ENCODE data around the gene SEMA3A. TPM values are rescaled to one million over a fixed set of nuclear protein-coding genes. Genes with fewer than 3 reads are reported as not detected.

SEMA3A gene
- total RNA-seq, 2 experiments from 2014 or later: 0.50 to 0.60 TPM

- intact Hi-C loops (cut with DNase I, micrococcal nuclease): no loop called here
- Histone ChIP-seq H3K9me3 (ENCODE audit: control insufficient read depth in 1 of 2, insufficient read depth in 1 of 2, low read length in 2 of 2) (no peaks in the 10 kb centered on the region), H3K27me3 (ENCODE audit: control insufficient read depth in 1 of 2, insufficient read depth in 2 of 2, low read length in 2 of 2) (no peaks in the 10 kb centered on the region), H3K4me1 (ENCODE audit: insufficient read depth, low read length) (no peaks in the 10 kb centered on the region), H3K4me3 (ENCODE audit: low read length) (no peak overlapping the region), H3K36me3 (ENCODE audit: insufficient read depth, low read length) (no peaks in the 10 kb centered on the region), H3K27ac (ENCODE audit: low read depth in 1 of 2, low read length in 2 of 2) (no peak overlapping the region)
- no peak for DNase-seq
- no peak for ATAC-seq (ENCODE audit: poor library complexity)
- Mint-ChIP-seq H3K27ac (no peak overlapping the region), H3K27me3 (no peaks in the 10 kb centered on the region), H3K36me3 (ENCODE audit: low read depth) (no peaks in the 10 kb centered on the region), H3K9me3 (no peaks in the 10 kb centered on the region), H3K4me1 (ENCODE audit: low read depth) (peaks cover 23% of the 10 kb centered on the region), H3K4me3 (no peak overlapping the region)
- ChIA-PET POLR2A (no interaction called here), CTCF (no interaction called here)
- TF ChIP-seq CTCF (IDR thresholded peaks at IDR 0.05): no peak
Measured at GRCh38 chr7:84187087-84187805, 7.3 kb downstream of the SEMA3A start.

DNA sequence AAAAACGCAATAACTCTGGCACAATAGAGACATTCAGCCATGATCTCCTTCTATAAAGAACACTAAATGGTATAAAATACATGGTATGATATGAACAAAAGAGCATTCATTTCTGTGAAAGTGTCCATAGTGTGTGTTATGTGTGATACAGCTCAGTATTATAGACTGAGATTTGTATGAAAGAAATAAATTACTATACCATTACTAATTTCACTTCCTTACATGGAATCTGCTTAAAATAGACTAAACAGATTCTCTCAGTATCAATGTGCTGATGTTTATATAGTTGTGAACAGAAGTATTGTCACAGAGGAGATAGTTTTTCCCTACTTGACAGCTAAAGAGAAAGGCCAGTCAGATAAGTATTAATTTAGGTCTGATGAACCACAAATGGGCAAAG, 10.8 kb downstream of the SEMA3A start:
- no peaks in the 10 kb centered on the region for H3K9me3 Mint-ChIP-seq
- H3K4me1 ChIP-seq (ENCODE audit: insufficient read depth, low read length): no peaks in the 10 kb centered on the region
- no peaks in the 10 kb centered on the region for H3K27me3 Mint-ChIP-seq
- no peaks in the 10 kb centered on the region for H3K36me3 ChIP-seq (ENCODE audit: insufficient read depth, low read length)
- H3K27ac ChIP-seq (ENCODE audit: low read depth in 1 of 2, low read length in 2 of 2): no peak overlapping the region
- no peaks in the 10 kb centered on the region for H3K36me3 Mint-ChIP-seq (ENCODE audit: low read depth)
- no peak for TF ChIP-seq CTCF (IDR thresholded peaks at IDR 0.05)
- DNase-seq: no peak
- no peak overlapping the region for H3K4me3 Mint-ChIP-seq
- intact Hi-C loops (cut with DNase I, micrococcal nuclease): no loop called here
- CTCF ChIA-PET: interaction anchor here (1.9 kb wide), 1 partner anchor 12 kb away, joined by 5 read pairs; no protein-coding TSS in a partner anchor
- H3K4me3 ChIP-seq (ENCODE audit: low read length): no peak overlapping the region
- ATAC-seq (ENCODE audit: poor library complexity): no peak
- peaks cover 0 to 4% of the 10 kb centered on the region in 2 experiments for H3K9me3 ChIP-seq (ENCODE audit: control insufficient read depth in 1 of 2, insufficient read depth in 1 of 2, low read length in 2 of 2)
- H3K27ac Mint-ChIP-seq: no peak overlapping the region
- peaks cover 17% of the 10 kb centered on the region for H3K4me1 Mint-ChIP-seq (ENCODE audit: low read depth)
- H3K27me3 ChIP-seq (ENCODE audit: control insufficient read depth in 1 of 2, insufficient read depth in 2 of 2, low read length in 2 of 2): no peaks in the 10 kb centered on the region
- POLR2A ChIA-PET: no interaction called here

DNA sequence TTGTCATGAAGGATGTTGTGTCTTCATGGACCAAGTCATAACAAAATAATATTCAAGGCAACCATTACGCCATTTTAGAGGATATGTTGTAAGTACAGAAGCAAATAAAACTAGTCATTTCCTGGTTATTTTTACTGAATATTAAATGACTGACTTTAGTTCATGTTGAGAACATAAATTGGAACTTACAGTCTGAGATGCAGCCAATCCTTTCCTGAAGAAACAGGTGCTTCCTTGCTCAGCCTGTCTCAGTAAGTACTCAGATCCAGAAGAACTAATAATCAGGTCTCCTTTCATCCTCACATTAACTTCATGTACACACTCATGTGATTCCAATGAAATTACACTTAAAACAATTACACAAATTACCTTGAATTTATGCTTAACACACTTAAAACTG, 12.3 kb downstream of the SEMA3A start:
- ChIA-PET POLR2A (no interaction called here), CTCF (interaction anchor here (1.2 to 1.9 kb wide), 2 partner anchors 10 to 11 kb away, joined by 3 to 5 read pairs; no protein-coding TSS in a partner anchor)
- Histone ChIP-seq H3K4me1 (ENCODE audit: insufficient read depth, low read length) (no peaks in the 10 kb centered on the region), H3K4me3 (ENCODE audit: low read length) (no peak overlapping the region), H3K9me3 (ENCODE audit: control insufficient read depth in 1 of 2, insufficient read depth in 1 of 2, low read length in 2 of 2) (peaks cover 0 to 4% of the 10 kb centered on the region in 2 experiments), H3K36me3 (ENCODE audit: insufficient read depth, low read length) (no peaks in the 10 kb centered on the region), H3K27me3 (ENCODE audit: control insufficient read depth in 1 of 2, insufficient read depth in 2 of 2, low read length in 2 of 2) (no peaks in the 10 kb centered on the region), H3K27ac (ENCODE audit: low read depth in 1 of 2, low read length in 2 of 2) (no peak overlapping the region)
- ATAC-seq (ENCODE audit: poor library complexity) (no peak), DNase-seq (no peak)
- Mint-ChIP-seq H3K9me3 (no peaks in the 10 kb centered on the region), H3K27me3 (no peaks in the 10 kb centered on the region), H3K27ac (no peak overlapping the region), H3K4me1 (ENCODE audit: low read depth) (peaks cover 5% of the 10 kb centered on the region), H3K4me3 (no peak overlapping the region), H3K36me3 (ENCODE audit: low read depth) (no peaks in the 10 kb centered on the region)
- no peak for TF ChIP-seq CTCF (IDR thresholded peaks at IDR 0.05)
- intact Hi-C loops (cut with DNase I, micrococcal nuclease): no loop called here

Data from CD4-positive, alpha-beta T cell (primary cell).